ENCODE results near the gene ARHGAP40.

DNA sequence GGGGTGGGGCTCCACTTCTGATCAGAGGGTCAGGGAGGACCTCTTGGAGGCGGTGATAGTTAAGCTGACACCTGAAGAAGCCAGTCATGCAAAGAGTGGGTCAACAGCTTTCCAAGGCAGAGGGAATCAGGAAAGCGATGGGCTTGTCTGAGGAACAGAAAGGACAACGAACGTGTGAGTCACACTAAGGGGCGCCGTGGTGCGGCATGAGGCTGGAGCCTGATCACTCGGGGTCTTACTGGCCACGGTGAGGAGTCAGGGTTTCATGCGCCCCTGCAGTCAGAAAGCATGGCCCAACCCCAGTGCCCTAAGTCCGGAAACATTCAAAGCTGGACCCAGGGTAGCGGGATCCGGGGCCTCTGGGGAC, 72.1 kb downstream of the ARHGAP40 start:
- TF ChIP-seq POLR2AphosphoS5 (IDR thresholded peaks at IDR 0.05; ENCODE audit: borderline replicate concordance, low read depth, low read length) (no peak), EZH2 (IDR thresholded peaks at IDR 0.05) (no peak)
